LHCN-M2 (cell line): ENCODE measurements around the gene DPEP2NB. TPM values are rescaled to one million over a fixed set of nuclear protein-coding genes. Genes with fewer than 3 reads are reported as not detected.

Source experiments
- total RNA-seq: library from RNA; depleted of rRNA; stranded (reverse); fragments of >200 nt; gene quantifications from 2 replicates; pipeline ENCODE4 v1.2.3, GENCODE V29; 2014; rRNA removed

Gene DPEP2NB
- total RNA-seq, 1 experiment from 2014 or later: not detected

Other genes starting within 250 kb of the DPEP2NB start
- 3.8 and 4.5 TPM in 2 replicates for gene RANBP10, start 209.4 kb downstream of the DPEP2NB start, total RNA-seq
- 0.77 and 1.6 TPM in 2 replicates for gene TSNAXIP1, start 209.0 kb downstream of the DPEP2NB start, total RNA-seq
- 61.6 and 65.5 TPM in 2 replicates for gene THAP11, start 173.6 kb downstream of the DPEP2NB start, total RNA-seq
- gene NUTF2, start 169.0 kb downstream of the DPEP2NB start, total RNA-seq: 86.3 and 142 TPM in 2 replicates
- 52.6 and 55.5 TPM in 2 replicates for gene CENPT, start 168.2 kb downstream of the DPEP2NB start, total RNA-seq
- gene EDC4, start 142.9 kb downstream of the DPEP2NB start, total RNA-seq: 59.2 and 67.7 TPM in 2 replicates
- gene NRN1L, start 131.0 kb downstream of the DPEP2NB start, total RNA-seq: not detected in 2 replicates
- 9.0 and 10.3 TPM in 2 replicates for gene PSKH1, start 122.7 kb downstream of the DPEP2NB start, total RNA-seq
- 0.71 and 2.6 TPM in 2 replicates for gene CTRL, start 84.0 kb downstream of the DPEP2NB start, total RNA-seq
- 37.6 and 38.1 TPM in 2 replicates for gene PSMB10, start 79.1 kb downstream of the DPEP2NB start, total RNA-seq
- 11.7 and 13.3 TPM in 2 replicates for gene LCAT, start 71.8 kb downstream of the DPEP2NB start, total RNA-seq
- gene SLC12A4, start 47.3 kb downstream of the DPEP2NB start, total RNA-seq: 61.7 and 62.6 TPM in 2 replicates
- gene DPEP3, start 35.4 kb downstream of the DPEP2NB start, total RNA-seq: not detected in 2 replicates
- not detected in 2 replicates for gene DPEP2, start 16.4 kb downstream of the DPEP2NB start, total RNA-seq
- gene DDX28, start 7.3 kb upstream of the DPEP2NB start, total RNA-seq: 10.5 and 13.4 TPM in 2 replicates
- 18.3 and 20.1 TPM in 2 replicates for gene DUS2, start 7.4 kb upstream of the DPEP2NB start, total RNA-seq
- 22.3 and 26.5 TPM in 2 replicates for gene NFATC3, start 69.5 kb upstream of the DPEP2NB start, total RNA-seq
- gene ESRP2, start 220.2 kb upstream of the DPEP2NB start, total RNA-seq: 0.13 TPM in 1 of 2 replicates, not detected in the other
- gene PLA2G15, start 229.5 kb upstream of the DPEP2NB start, total RNA-seq: 24.0 and 31.1 TPM in 2 replicates
- gene SLC7A6, start 248.6 kb upstream of the DPEP2NB start, total RNA-seq: 14.9 and 19.3 TPM in 2 replicates